Hindlimb muscle (tissue), 1 donor: Measurements from ENCODE around the gene NDRG3. TPM values are rescaled to one million over a fixed set of nuclear protein-coding genes. Genes with fewer than 3 reads are reported as not detected.
A peak's percentile ranks its signal among the peaks of the same experiment; 100 is the strongest.

ENCODE experiments used
- DNase-seq: peaks from one replicate; pipeline ENCODE4 v3.0.0-alpha.2; 2013
- polyA plus RNA-seq: library from polyadenylated mRNA; unstranded; fragments of 120-200 nt; gene quantifications from one replicate; pipeline ENCODE4 v1.2.1, GENCODE V29; 2013; ENCODE audit not compliant: insufficient read length

Gene NDRG3
- 15.8 TPM for polyA plus RNA-seq

DNA sequence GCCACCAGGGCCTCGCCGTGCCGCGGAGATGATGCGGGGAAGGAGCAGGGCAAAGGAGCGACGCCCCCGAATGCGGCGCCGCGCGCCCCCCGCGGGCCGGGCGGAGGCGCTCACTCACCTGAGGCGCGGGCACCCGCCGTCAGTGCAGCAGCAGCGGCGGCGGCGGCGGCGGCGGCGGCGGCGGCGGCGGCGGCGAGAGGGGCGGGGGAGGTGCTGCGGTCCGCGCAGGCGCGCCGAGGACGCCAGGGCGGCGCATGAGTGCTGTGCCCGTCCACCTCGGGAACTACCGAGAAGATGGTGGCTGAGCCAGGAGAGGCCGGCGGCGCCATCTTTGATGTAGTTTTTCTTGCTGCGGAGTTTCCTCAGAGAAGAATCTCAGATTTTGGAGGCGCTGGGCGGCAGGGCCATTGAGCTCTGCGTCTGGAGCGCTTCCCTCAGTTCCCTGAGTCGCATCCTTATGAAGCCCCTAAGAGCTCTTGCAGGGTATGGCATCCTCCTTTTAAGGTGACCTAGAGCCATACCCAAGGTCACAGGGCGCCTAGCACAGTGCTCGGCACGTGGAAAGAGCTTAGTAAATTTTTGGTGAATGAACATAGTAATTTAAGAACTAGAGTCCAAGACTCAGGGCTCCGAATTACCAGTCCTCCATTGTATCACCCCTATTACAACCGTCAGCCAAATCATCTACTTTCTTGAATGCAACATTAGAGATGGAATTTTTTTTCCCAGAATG lies at the start of gene NDRG3:
TSS of gene NDRG3 (minus strand) at position 164 of the 733 bp plus-strand sequence. CDS start 24,355 bp downstream, outside the sequence.
- peak; percentile 95 for DNase-seq

DNA sequence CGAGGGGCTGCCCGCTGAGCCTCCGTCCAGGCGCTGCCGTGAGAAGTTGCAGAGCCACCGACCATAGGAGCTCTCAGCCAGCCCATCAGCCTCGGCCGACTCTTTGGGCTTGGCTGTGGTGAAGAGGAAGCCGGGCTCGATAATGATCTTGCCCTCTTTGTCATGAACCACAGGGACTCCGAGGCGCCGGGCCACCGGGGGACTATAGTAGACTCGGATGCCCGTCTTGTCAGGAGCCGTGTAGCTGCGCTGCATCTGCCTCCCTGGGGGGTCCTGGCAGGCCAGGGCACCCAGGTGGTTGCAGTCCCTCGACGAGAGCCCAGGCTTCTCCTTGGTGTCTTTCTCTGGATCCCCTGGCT lies 48.2 kb upstream of the NDRG3 start:
- DNase-seq = no peak

DNA sequence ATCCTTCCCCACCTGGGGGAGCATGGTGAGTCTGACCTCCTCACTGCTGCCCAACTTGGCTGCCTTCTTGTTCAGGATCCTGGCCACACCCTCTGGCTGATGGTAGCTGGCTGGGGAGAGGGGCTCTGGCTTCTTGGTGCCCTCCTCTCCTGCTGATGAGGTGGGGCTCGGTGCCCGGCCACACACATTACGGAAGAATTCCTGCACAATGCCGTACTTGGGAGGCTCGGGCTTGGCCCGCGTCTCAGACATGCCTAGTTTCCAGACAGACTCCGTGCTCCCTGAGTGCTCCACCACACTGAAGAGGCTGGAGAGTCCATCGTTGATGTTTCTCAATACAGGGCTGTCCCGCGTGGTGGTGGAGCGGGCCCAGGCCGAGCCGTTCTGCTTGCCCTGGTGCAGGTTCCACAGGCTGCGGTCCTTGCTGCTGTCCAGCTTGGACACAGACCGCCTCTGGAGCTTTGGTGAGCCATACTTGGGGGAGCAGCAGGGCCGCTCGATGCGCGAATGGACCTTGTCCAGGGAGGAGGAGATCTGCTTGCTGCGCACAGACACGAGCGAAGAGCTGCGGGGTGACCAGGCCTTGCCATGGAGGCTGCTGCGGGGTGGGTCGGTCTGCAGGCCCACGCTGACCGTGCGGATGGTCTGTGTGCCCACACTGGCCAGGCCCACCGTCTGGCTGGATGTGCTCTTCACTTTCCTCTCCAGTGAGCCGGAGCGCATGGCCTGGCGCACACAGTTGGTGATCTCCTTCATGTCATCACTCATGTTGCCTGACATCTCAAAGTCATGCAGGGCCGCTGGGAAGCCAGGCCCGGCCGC lies 47.6 kb upstream of the NDRG3 start:
- DNase-seq = no peak

DNA sequence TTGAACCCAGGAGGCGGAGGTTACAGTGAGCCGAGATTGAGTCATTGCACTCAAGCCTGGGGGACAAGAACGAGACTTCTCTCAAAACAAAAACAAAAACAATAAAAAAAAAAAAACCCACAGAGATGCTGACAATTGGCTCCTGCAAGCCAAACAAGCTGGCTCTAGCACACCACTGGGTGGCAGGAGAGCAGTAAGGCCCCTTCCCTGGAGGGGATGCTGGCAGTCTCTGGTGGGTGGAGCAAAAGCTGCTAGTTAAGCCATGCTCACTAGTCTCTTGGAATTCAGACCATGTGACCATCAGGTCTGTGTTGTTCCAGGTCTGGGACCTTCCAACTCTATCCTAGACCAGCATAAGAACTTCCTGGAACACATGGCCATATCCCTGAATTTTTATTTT lies 46.5 kb upstream of the NDRG3 start:
- no peak for DNase-seq

DNA sequence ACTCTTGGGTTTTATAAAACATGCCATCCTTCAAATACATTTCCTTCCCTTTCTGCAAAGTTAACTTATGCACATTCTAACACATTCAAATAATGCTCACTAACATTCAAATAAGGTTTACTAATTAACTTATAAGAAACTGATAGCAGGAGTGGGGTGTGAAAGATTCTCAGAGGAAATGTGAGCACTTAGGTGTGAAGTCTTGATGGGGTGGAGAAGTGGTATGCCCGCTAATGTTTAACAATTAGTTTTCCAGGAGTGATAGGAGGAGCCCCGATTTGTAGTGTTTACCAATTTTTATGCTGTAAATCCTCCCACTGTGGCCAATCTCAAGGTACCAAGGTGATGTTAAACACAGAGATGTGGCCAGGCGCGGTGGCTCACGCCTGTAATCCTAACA lies 46.0 kb upstream of the NDRG3 start:
- no peak for DNase-seq

DNA sequence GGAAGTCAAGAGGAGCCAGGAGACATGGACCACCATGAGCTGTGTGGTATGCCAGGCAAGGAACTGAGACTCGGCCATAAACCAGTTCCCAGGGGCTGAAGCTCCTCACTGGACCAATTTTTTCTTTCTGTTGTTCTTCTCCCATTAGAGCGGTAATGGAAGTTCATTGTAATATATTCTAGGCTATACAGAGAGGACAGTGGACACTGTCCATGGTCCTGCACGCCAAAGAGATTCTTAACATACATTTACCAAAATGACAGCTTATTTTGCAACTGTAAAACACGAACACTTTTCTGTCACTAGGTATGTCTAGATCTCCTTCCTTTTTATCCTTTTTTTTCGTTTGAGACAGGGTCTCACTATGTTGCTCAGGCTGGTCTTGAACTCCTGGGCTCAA lies 40.8 kb upstream of the NDRG3 start:
- no peak for DNase-seq

DNA sequence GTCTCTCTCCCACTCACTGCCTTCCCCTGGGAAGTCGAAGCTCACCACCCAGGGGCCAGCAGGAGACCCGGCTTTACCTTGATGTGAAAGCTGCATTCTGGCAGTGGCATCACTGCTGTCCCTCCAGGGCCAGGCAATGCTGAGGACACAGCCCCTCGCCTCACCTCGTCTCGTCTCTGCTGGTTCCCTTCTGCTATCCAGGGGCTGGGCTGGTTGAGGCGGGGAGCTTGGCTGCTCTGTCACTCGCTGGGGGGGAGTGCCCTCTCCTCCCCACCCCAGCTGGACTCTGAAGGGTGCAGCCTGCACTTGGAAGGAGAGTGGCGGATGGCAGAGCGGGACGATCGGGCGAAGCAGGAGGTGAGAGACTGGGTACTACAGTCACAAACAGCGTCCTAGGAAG lies 40.4 kb upstream of the NDRG3 start:
- DNase-seq = no peak

DNA sequence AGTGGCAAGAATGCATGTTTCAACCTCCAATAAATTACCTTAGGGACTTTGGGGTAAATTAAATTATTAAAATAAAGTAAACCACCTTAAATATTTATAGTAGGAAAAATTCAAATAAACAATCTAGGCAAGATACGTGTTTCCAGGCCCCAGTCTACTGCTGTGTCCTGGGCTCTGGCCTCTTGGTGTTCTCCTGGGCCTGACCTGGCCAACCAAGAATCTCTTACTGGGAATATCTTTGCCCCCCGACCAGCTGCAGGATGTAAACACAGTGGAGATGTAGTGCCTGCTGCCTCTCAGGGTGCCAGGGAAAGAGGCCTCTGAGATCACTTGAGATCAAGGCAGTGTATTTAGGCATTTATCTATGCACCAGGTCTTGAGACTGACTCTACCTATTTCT lies 39.4 kb upstream of the NDRG3 start:
- no peak for DNase-seq

DNA sequence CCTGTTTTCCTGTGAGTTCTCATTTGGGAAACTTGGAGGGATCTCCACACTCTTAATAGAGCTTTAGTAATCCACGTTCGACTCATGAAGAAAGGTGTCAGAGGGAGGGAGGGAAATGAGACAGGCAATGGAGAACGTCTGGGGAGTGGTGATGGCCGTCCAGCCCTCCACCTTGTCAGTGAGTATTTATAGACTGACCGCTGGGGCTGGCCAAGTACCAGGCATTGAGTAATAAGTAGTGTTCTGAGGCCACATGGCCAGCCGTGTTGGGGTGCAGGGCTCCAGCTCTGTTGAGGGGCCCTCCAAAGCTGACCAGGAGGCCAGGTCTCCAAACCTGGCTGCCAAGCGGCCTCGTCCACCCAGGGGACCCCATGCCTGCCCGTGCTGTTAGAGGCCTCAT lies 39.0 kb upstream of the NDRG3 start:
- no peak for DNase-seq

DNA sequence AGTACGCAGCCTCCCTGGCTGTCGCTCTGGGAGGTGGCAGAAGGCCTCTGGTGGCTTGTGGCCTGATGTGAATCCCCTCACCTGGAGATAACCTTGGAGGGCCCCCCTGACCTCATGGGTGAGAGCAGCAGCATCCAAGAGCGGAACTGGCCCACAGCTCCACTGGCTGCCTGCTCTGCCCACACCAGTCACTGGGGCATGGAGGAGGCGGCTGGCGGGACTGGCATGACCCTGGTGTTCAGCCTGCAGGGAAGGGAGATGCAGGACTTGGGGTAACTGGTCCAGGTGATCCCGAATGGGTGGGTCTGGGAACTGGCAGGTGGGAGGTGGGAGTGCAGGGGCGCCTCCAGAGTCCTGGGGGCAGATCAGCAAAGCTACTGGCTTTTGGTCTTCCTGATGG lies 38.2 kb upstream of the NDRG3 start:
- DNase-seq = no peak

DNA sequence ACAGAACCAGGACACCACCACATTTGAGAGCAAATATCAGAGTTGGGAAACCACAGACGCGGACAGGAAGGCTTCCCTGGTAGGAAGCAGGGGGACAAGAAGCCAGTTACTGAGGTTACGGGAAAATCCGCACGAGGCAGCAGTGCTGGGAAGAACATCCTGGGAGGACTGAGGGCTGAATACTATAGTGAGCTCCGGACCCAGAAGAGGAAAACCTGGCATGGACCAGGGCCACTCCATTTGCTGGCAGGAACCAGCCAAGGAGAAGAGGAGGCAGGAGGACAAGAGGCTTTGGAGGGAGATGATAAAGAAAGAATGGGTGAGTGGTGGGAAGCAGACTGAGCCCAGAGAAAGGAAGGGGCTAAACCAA lies 33.8 kb upstream of the NDRG3 start:
- no peak for DNase-seq

DNA sequence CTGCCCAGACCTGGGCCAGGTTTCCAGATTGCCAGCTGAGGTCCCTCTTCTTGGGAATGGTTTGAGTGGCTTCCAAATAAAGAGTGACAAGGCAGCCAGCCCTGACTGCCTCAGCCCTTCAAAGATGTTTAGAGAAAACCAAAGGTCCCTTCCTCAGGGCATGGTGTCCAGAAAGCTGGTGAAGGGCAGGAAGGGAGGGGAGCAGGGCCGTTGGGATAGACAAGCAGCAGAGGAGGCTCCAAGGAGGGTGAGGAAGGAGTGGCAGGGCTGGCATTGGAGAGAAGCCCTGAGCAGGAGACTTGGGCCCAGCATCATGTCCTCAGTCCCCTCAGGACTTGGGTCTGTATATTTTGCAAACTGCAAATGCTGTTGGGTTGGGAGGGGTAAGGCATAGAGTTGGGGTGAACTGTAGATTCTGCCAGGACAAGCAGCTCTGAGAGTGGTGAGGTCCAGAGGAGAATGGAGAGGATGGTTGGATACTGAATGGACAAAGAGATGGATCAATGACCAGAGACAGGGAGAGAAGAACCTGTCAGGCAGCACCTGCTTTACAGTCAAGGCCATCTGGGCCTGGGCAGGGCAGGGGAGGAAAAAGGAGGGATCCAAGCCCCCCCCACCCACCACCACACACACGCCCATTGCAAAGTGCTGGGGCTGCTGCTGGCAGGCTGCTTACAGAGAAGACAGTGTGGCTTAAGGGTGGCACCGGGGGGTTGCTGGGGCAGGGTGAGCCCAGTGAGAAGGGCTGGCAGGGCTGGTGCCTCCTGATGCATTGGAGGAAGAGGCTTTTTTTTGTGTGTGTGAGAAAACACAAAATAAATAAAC lies 33.2 kb upstream of the NDRG3 start:
- DNase-seq = no peak

DNA sequence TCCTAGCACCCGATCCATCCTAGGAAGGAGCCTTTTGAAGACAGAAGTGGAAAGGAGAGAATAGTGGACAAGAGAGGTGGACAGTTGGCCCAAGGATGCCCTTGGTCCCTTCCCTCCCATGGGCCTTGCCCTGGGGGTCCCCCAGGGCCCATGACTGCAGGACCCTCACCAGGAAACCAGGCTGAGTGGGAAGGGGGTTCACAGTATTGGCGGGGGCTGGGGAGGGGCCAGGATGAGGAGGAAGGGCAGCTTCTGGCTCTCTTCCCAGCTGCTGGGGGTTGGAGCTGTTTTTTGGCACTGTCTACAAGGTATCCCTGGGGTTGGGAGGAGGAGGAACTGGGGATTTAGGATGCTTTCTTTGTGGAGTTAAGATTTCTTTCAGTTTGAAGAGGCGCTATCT lies 31.7 kb upstream of the NDRG3 start:
- no peak for DNase-seq

DNA sequence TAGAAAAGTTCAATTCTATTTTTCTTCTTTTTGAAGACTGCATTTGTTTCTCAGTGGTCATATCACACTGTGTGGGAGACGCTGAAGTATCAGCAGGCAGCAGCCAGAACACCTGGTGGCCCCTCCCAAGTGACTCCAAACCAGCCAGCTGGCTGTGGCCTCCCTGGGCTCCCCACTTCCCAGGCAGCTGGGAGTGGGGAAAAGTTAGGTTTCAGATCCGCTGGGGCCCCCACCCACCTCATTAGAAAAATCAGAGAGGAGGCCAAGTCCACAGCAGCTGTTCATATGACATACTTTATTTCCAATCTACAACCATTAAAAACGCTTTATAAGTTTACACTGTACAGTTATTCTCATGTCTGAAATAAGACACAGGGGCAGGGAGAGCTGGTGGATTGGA lies 31.3 kb upstream of the NDRG3 start:
- peak; percentile 56 for DNase-seq

DNA sequence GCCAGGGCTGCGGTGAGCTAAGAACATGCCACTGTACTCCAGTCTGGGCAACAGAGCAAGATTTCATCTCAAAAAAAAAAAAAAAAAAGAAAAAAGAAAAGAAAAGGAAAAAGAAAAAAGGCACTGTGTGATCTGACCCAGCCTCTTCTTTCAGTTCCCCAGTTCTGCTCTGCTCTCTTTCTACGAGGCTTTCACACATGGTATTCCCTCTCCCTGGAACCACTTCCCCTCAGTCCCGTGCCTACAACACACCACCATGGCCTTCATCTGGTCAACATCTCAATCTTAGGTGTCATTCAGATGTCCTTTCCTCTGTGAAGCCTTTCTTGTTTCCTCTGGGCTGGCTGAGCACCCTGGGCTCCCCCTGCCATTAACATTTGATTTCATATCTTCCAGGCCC lies 29.9 kb upstream of the NDRG3 start:
- no peak for DNase-seq

DNA sequence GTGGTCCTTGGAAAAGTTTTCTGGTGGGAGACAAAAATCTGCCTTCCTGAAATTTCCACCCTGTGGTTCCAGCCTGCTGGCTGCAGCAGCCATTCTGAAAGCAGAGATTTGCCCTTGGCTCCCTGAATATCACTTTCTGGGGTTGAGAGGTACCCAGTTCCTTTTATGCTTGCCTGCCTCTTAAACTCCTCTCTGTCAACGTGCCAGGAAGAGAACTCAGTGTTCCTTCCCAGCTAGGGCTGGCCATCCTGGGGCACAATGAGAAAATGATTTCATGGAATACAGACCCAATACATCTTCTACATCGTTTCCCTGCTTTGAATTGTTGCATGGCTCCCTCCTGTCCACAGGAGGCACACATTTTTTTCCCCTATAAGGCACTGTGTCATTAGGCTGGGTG lies 29.3 kb upstream of the NDRG3 start:
- DNase-seq = no peak

DNA sequence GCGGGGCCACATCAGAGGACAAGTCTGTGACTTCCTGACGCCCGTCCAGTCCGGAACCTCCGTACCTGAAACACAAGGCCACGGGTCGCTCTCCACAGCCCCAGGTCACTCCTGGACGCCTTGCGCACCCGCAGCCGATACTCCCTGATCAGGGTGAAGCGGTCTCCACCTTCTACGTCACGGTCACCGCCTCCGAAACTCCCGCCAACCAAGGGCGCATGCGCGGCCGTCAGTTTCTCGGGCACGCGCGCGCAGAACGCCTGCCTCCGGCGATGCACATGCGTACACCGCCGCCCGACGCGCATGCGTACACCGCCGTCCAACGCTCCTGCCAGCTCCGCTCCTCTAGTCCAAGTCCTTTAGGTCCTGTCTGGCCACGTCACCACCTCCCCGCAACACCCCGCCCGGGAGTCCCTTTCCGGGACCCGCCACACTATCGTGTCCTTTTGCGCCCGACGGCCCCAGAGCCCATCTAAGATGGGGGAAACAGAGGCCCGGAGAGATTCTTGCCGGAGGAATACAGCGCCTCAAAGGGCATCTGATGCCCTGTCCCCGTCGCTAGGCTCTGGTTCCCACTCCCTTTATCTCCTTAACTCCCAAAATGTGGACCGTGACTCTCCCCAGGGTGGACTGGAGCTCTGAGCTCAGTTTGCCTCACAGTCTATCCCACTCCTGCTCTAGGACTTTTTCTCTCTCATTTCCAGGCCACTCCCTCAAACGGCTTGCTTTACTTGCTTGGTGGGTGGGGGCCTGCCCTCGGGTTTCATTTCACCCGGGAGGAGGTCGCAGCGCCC lies 27.9 kb upstream of the NDRG3 start, which contains the start of gene DSN1:
TSS of gene DSN1 (minus strand) at position 167 of the 794 bp plus-strand sequence. CDS start 2,305 bp downstream, outside the sequence.
- DNase-seq = peak; percentile 99

DNA sequence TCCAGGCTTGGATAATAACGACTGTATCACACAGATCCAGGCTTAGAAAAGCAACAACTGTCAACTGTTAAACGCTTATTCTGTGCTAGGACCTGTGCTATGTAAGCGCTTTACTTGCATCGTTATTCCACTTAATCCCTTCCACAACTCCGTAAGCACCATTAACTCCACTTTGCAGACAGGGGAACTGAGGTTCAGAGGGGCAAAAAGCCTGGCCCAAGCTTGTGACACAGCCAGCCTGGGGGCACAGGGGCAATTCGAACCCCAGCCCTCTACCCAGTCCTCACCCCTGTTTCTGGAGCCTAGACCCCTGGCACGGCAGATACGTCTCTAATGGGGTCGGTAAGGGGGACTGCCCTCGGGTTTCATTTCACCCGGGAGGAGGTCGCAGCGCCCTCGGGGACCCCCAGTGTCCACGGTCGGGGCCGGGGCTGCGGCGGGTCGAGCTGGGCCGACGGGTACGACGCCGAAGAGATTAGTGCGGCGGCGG lies 27.3 kb upstream of the NDRG3 start:
- no peak for DNase-seq

DNA sequence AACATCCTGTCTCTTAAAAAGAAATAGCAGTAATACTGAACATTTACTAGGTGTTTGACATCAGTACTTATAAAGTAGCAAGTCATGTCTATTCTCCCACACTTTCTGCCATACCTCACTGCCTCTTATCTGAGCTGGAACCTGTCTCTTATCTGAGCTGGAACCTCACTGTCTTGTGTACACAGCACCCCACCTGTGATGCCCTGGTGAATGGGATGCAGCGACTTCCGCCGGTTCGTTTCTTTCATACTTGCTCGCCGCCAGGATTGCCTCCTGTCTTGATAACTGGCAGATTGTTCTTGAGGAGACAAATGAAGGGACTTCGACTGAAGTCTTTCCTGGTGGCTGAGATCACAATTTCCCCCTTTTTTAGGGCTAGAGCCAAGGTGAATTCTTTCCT lies 24.8 kb upstream of the NDRG3 start:
- no peak for DNase-seq

DNA sequence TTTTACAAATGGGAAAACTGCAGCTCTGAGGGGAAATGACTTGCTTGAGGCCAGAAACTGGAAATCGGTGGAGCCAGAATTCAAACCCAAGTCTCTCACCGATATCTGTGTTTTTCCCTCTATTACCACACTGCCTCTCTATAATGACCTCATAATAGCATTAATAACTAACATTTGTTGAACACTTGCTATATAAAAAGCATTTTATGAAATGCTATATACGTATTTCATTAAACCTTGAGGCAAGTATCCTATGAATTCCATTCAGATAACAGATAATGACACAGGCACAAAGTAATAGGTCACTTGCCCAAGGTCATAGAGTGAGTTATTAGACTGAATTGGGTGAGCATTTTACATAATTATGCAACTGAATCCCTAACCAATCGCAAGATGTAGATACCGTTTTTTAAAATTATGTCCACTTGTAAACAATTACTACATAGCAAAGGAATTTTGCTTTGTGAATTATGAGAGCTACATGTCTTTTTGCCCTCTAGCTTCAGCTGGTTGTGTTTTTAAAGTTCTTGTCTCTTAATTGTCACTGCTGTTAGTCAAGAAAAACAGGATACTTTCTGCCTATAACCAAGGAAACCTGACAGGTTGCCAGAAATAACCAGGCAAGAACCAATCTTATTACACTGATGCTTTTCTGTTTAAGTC lies 23.0 kb upstream of the NDRG3 start:
- DNase-seq = no peak

DNA sequence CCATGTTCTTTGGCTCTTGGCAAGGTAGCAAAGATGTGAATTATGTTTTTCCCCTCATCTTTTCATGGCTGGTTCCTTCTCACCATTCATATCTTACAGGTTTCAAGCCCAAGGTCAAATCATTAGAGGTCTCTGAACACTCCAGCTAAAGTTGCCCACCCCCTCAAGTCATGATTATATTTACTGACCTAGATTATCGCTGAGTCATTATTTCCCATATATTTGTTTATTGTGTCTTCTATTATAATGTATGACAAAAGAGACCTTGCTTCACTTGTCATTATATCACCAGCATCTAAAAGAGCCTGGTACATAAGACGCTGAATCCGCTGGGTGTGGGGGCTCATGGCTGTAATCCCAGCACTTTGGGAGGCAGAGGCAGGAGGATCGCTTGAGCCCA lies 15.2 kb upstream of the NDRG3 start:
- no peak for DNase-seq

DNA sequence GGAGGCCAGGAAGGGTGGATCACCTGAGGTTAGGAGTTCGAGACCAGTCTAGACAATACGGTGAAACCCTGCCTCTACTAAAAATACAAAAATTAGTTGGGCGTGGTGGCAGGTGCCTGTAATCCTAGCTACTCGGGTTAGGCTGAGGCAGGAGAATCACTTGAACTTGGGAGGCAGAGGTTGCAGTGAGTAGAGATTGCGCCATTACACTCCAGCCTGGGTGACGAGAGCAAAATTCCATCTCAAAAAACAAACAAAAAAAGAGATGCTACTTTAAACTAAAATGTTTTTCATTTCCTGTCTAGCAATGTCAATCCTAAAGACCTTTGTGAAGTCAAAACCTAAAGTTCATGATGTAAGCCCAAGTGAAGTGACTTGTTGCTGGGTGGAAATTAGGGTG lies 14.8 kb upstream of the NDRG3 start:
- DNase-seq = no peak
